SK-N-MC (cell line): ENCODE results near the gene TOP3B.

Source experiments
- DNase-seq: peaks from one replicate; pipeline ENCODE4 v3.0.0-alpha.2; 2011; ENCODE audit warnings: low read depth, low spot score
- H3K27ac ChIP-seq: fragments of 200-600 bp; sonication (generic); 2 replicates; pipeline ENCODE4 v1.5.1; 2016; ENCODE audit warnings: mixed run types
- H3K36me3 ChIP-seq: fragments of 200-600 bp; sonication (generic); 2 replicates; pipeline ENCODE4 v1.6.1; 2017; ENCODE audit warnings: antibody characterized with exemption, low read length, mixed read lengths; ENCODE audit not compliant: insufficient read depth
- H3K4me3 ChIP-seq: fragments of 200-600 bp; sonication (generic); 2 replicates; pipeline ENCODE4 v1.5.1; 2016
- H3K9ac ChIP-seq: fragments of 200-600 bp; sonication (generic); 2 replicates; pipeline ENCODE4 v1.8.0; 2017; ENCODE audit warnings: mixed run types, mixed read lengths; ENCODE audit not compliant: insufficient read length
- H3K9me3 ChIP-seq: fragments of 200-600 bp; sonication (generic); 2 replicates; pipeline ENCODE4 v1.6.1; 2017; ENCODE audit warnings: low read depth, mild to moderate bottlenecking, antibody characterized with exemption, low read length, moderate library complexity, mixed read lengths
- EZH2 ChIP-seq: fragments of 200-600 bp; sonication (generic); IDR thresholded peaks from one replicate; pipeline ENCODE4 v1.6.1; 2017; ENCODE audit warnings: antibody characterized with exemption
- FOXP2 ChIP-seq: optimal IDR thresholded peaks from 2 replicates; pipeline ENCODE3; 2011; ENCODE audit warnings: mild to moderate bottlenecking, moderate library complexity; ENCODE audit not compliant: insufficient read depth; ENCODE audit errors: extremely low read length, control extremely low read depth
- POLR2AphosphoS5 ChIP-seq: IDR thresholded peaks from 2 replicates; pipeline ENCODE4 v1.6.1; 2012; ENCODE audit warnings: mild to moderate bottlenecking, low read depth, low read length, borderline replicate concordance

TOP3B gene

GRCh38 chr22:21978564-21979386 lies 3.8 kb downstream of the TOP3B start:
- no peak for TF ChIP-seq EZH2
- no peak for TF ChIP-seq FOXP2
- TF ChIP-seq POLR2AphosphoS5: no peak

DNA sequence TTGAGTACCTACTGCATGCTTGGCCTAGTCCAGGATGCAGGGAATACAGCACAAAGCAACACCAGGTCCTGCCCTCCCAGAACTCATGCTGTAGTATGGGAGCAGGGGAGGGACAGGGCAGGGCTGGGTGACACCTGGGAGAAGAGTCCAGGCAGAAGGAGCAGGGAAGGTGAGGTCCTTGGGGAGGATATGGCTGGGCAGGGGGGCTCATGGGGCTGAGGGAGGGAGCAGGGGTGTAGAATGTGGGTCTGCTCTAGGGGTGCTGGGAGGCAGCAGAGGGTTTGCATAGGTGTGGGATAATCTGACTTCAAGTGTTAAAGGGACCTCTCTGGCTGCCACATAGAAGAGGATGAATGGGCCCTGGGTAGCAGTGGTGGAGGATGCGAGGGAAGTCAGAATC lies 4.8 kb downstream of the TOP3B start:
- no peak for TF ChIP-seq FOXP2
- DNase-seq: no peak
- H3K27ac ChIP-seq: no peak overlapping the region
- no peak overlapping the region for H3K9ac ChIP-seq
- no peaks in the 10 kb centered on the region for H3K9me3 ChIP-seq
- no peak overlapping the region for H3K4me3 ChIP-seq
- peaks cover 7% of the 10 kb centered on the region for H3K36me3 ChIP-seq

More at GRCh38 chr22:21978564-21979386, 3.8 kb downstream of the TOP3B start:
- no peak overlapping the region for H3K9ac ChIP-seq
- no peak overlapping the region for H3K27ac ChIP-seq
- H3K9me3 ChIP-seq: no peaks in the 10 kb centered on the region
- H3K36me3 ChIP-seq: peaks cover 4% of the 10 kb centered on the region; the same call in 1 of the 2 replicates
- no peak for DNase-seq
- no peak overlapping the region for H3K4me3 ChIP-seq

DNA sequence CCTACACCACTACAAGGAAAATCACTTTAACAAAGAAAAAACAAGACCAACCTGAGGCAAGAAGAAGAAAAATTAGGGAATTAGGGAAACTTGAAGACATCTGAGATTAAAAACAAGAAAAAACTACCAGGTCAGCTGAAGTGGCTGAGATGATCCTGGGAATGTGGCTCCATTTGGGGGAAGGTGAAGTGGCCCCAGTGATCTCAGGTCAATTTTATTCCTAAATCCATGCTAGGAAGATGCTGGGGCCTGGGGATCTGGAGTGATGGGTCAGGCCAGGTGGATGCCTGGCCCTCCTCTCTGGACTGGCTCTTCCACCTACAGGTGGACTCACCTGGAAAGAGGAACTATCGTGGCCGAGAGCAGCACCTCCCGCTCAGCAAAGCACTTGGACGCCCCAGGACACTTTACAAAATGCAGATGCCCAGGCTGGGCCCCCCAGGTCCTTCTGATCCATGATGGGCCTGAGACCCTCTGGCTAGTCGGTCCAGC lies 6.7 kb downstream of the TOP3B start:
- TF ChIP-seq FOXP2 (no peak), POLR2AphosphoS5 (no peak), EZH2 (no peak)
- no peak for DNase-seq
- Histone ChIP-seq H3K4me3 (no peak overlapping the region), H3K36me3 (peaks cover 25% of the 10 kb centered on the region), H3K9me3 (no peaks in the 10 kb centered on the region), H3K9ac (no peak overlapping the region), H3K27ac (no peak overlapping the region)

DNA sequence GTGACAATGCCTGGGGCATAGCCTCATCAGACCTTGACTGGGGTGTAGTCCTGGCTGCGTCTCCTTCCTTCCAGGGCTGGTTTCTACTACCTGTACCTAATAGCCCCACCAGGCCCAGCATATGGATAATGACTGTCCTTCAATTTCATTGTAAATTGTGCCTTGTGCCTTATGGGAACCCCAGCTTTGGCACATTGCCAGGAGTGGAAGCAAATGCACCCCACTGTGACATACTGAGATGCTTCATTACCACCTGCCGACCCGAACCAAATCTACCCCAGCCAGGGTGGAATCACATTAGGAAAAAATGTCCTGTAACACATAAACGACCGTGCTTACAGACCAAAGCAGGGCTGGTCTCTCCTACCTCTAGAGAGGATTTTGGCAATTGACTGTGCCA lies 7.3 kb downstream of the TOP3B start:
- Histone ChIP-seq H3K9me3 (no peaks in the 10 kb centered on the region), H3K4me3 (no peak overlapping the region), H3K36me3 (peaks cover 31% of the 10 kb centered on the region), H3K27ac (no peak overlapping the region), H3K9ac (no peak overlapping the region)
- no peak for TF ChIP-seq POLR2AphosphoS5
- no peak for TF ChIP-seq EZH2
- TF ChIP-seq FOXP2: no peak
- DNase-seq: no peak

DNA sequence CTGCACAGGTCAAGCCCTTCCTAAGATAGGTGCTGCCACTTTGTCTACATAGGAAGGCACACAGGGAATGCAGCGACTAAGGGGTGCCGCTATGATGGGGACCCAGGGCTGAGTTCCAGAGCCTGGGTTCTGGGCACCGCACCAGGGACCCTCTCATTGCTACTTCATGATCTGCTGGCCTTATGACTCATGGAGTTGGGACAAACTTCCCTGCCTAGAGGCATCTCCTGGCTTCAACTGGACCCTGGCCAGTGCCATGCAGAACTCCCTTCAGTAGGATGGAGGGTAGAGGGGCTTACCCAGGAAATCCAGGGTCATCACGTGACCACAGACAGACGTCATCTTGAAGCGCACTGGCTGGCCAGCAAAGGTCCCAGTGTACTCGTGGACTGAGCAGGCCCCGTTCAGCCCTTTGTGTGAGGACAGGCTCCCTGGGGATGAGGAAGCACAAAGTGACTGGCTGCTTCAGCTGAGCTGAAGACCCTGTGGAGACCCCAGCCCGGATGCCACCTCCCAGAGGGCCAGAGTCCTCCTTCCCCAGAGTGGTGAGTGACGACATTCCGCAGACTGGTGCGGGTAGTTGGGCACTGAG lies 8.4 kb downstream of the TOP3B start:
- H3K4me3 ChIP-seq: no peak overlapping the region
- no peak overlapping the region for H3K9ac ChIP-seq
- no peak for DNase-seq
- no peak for TF ChIP-seq POLR2AphosphoS5
- no peak for TF ChIP-seq FOXP2
- TF ChIP-seq EZH2: no peak
- peaks cover 36% of the 10 kb centered on the region for H3K36me3 ChIP-seq
- no peaks in the 10 kb centered on the region for H3K9me3 ChIP-seq
- H3K27ac ChIP-seq: no peak overlapping the region

DNA sequence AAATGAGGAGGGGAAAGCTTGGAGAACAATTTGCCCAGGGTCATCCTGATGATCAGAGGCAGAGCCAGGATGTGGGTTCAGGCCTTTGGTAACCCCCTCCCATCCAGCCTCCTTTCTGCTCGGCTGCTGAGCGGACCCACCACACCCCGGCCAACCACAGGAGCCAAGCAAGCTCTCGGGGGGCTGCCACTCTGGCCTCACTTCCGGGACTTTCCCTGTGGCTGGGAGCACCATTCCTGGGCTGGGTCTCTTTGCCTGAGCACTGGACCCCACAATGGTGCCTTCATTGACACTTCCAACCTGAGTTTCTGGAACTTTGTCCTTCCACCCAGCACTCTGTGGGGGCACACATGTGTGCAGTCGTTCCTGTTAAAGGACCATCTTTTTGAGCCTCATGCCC lies 9.8 kb downstream of the TOP3B start:
- TF ChIP-seq EZH2 (no peak), POLR2AphosphoS5 (no peak), FOXP2 (no peak)
- no peak for DNase-seq
- H3K9me3 ChIP-seq: no peaks in the 10 kb centered on the region
- H3K4me3 ChIP-seq: no peak overlapping the region
- H3K36me3 ChIP-seq: peaks cover 40% of the 10 kb centered on the region
- H3K9ac ChIP-seq: no peak overlapping the region
- H3K27ac ChIP-seq: no peak overlapping the region

GRCh38 chr22:21972293-21972779 lies 10.3 kb downstream of the TOP3B start:
- no peak for DNase-seq
- Histone ChIP-seq H3K36me3 (peaks cover 44% of the 10 kb centered on the region), H3K27ac (no peak overlapping the region), H3K9ac (no peak overlapping the region), H3K4me3 (no peak overlapping the region), H3K9me3 (no peaks in the 10 kb centered on the region)
- TF ChIP-seq POLR2AphosphoS5: no peak
- no peak for TF ChIP-seq FOXP2
- no peak for TF ChIP-seq EZH2

DNA sequence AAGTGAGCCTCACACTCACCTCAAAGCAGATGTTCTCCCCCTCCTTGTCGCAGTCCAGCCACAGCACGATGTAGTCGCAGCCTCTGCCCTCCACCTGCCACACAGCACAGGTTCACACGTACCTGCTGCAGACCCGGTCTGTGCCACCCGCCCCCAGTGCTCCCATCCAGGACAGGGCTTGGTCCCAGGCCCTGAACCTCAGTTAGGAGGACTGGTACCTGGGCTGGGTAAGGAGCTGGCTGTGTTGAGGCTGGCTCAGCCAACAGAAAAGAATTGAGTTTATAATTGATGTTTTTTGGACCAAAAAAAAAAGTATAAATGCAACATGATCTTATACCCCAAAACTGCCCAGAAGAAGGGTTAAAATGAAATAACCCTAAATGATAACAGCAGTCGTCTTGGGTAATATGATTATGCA lies 10.7 kb downstream of the TOP3B start:
- no peak for DNase-seq
- no peak overlapping the region for H3K9ac ChIP-seq
- no peak overlapping the region for H3K27ac ChIP-seq
- no peaks in the 10 kb centered on the region for H3K9me3 ChIP-seq
- TF ChIP-seq FOXP2 (no peak), POLR2AphosphoS5 (no peak), EZH2 (no peak)
- H3K36me3 ChIP-seq: peaks cover 48% of the 10 kb centered on the region
- no peak overlapping the region for H3K4me3 ChIP-seq
